Adrenal gland (tissue), 12 donors: Measurements from ENCODE around the gene OR2W1. TPM values are rescaled to one million over a fixed set of nuclear protein-coding genes. Genes with fewer than 3 reads are reported as not detected.

ENCODE experiments used
- DNase-seq, 7 donors: peaks; one replicate each; pipeline ENCODE4 v3.0.0-alpha.2; 2019 to 2020
- H3K27ac ChIP-seq, 5 donors: fragments of 200-600 bp; sonication (generic) in 4 of 5; 1 replicate in 3 of 5; 2 replicates in 2 of 5; pipeline versions ENCODE4 v1.5.1 to v1.8.0; 2016 to 2020; ENCODE audit warnings: mild to moderate bottlenecking in 1 of 5
- H3K27me3 ChIP-seq: fragments of 200-600 bp; 2 replicates; pipeline ENCODE4 v1.8.0; 2021
- H3K36me3 ChIP-seq, 2 donors: fragments of 200-600 bp; replicated peaks in 1 of 2; 1 replicate in 1 of 2; 2 replicates in 1 of 2; pipeline versions ENCODE4 v1.5.1 to v1.8.0; 2018 to 2022
- H3K4me1 ChIP-seq, 2 donors: fragments of 200-600 bp; replicated peaks in 1 of 2; 1 replicate in 1 of 2; 2 replicates in 1 of 2; pipeline versions ENCODE4 v1.5.1 to v1.8.0; 2018 to 2021
- H3K4me3 ChIP-seq, 4 donors: fragments of 200-600 bp; sonication (generic) in 3 of 4; one replicate each; pipeline ENCODE4 v1.5.1; 2016 to 2018
- H3K9me3 ChIP-seq, 3 donors: fragments of 200-600 bp; sonication (generic) in 1 of 3; replicated peaks in 1 of 3; 1 replicate in 2 of 3; 2 replicates in 1 of 3; pipeline versions ENCODE4 v1.5.1 to v1.8.0; 2016 to 2021
- POLR2A ChIP-seq, 2 donors: fragments of 450-650 bp; IDR thresholded peaks; one replicate each; pipeline ENCODE4 v1.6.1; 2017; ENCODE audit warnings: antibody characterized with exemption in 2 of 2, mild to moderate bottlenecking in 2 of 2, moderate library complexity in 1 of 2
- WGBS, 4 donors: extraction: QIAGEN DNeasy Blood & Tissue Kit in 2 of 4; methylation state at CpG; one replicate each; pipeline versions ENCODE4 v1.1.5 to v1.1.7; 2013 to 2017; 5-methylcytosine and 5-hydroxymethylcytosine counted together
- intact Hi-C, 2 donors: fragments of 100-400 bp; cut with DNase I; formaldehyde crosslinking; loops; one replicate each; pipeline versions ENCODE4 v1.14.1 to v1.15.0; 2022 to 2023
- polyA plus RNA-seq, 3 donors: library from polyadenylated mRNA; stranded (reverse); fragments of 200-250 nt in 2 of 3; fragments of 350-450 nt in 1 of 3; fragmentation: Illumina TruSeq in 1 of 3; extraction: RNeasy Lipid Tissue Mini Kit (QIAGEN cat#74804) in 1 of 3; gene quantifications; one replicate each; pipeline ENCODE4 v1.2.3, GENCODE V29; 2013 to 2014
- total RNA-seq, 9 donors: library from RNA; depleted of rRNA in 4 of 9; stranded (reverse); fragments of >200 nt in 4 of 9; fragments of 120-200 nt in 1 of 9; fragmentation: NEBNext Ultra II Directional in 1 of 9; extraction: Animal tissue kit (Norgen Biotek cat#: 25700) in 1 of 9; gene quantifications; one replicate each; pipeline versions ENCODE4 v1.1.0 to v1.2.4, GENCODE V29; 2013 to 2023
- TF ChIP-seq, protein P1 (sequence below), 6 experiments: fragments of 450-650 bp in 4 of 6; fragments of 200-600 bp in 2 of 6; sonication (generic) in 1 of 6; IDR thresholded peaks; 1 replicate in 5 of 6; 2 replicates in 1 of 6; pipeline versions ENCODE4 v1.5.1 to v1.8.0; 2016 to 2021; ENCODE audit warnings: antibody characterized with exemption in 6 of 6, mild to moderate bottlenecking in 2 of 6, moderate library complexity in 1 of 6
- donor health status: healthy with polysubstance abuse.
- donor health status: Bipolar disorder and iron deficiency.
- donor health status: DM: yes; HTN: yes; CAD: no.
- donor health status: DM: no; HTN: no; CAD: no.
- donor health status: DM: no; HTN: no; CAD: no.
- donor health status: DM: yes; HTN: yes; CAD: no.

The OR2W1 gene
- total and polyA plus RNA-seq, 12 donors, result not detected

DNA sequence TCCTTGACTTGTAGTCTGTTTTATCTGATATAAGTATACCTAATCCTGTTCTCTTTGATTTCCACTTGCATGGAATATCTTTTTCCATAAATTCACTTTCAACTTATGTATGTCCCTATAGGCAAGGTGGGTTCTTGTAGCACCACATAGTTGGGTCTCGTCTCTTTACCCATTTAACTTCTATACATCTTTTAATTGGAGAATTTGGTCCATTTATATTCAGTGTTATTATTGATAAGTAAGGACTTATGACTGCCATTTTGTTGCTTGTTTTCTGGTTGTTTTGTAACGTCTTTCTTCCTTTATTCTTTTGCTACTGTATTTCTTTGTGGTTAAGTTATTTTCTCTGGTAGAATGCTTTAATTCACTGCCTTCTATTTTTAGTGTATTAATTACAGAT, 25.3 kb downstream of the OR2W1 start:
- DNase-seq, result no peak
- intact Hi-C loops, result loop anchor here (5.0 to 10.0 kb wide), 3 partner anchors 182 to 335 kb away; no protein-coding TSS in a partner anchor
- 59 to 65% (median 61%) methylated on average over 2 of the region's 2 CpGs for WGBS, 4 donors
- TF ChIP-seq POLR2A (IDR thresholded peaks at IDR 0.05), result no peak
- TF ChIP-seq, protein P1, sequence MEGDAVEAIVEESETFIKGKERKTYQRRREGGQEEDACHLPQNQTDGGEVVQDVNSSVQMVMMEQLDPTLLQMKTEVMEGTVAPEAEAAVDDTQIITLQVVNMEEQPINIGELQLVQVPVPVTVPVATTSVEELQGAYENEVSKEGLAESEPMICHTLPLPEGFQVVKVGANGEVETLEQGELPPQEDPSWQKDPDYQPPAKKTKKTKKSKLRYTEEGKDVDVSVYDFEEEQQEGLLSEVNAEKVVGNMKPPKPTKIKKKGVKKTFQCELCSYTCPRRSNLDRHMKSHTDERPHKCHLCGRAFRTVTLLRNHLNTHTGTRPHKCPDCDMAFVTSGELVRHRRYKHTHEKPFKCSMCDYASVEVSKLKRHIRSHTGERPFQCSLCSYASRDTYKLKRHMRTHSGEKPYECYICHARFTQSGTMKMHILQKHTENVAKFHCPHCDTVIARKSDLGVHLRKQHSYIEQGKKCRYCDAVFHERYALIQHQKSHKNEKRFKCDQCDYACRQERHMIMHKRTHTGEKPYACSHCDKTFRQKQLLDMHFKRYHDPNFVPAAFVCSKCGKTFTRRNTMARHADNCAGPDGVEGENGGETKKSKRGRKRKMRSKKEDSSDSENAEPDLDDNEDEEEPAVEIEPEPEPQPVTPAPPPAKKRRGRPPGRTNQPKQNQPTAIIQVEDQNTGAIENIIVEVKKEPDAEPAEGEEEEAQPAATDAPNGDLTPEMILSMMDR (IDR thresholded peaks at IDR 0.05), result no peak
- Histone ChIP-seq H3K4me3 (no peak overlapping the region), H3K27me3 (peaks cover 19% of the 10 kb centered on the region), H3K9me3 (no peaks in the 10 kb centered on the region), H3K27ac (no peak overlapping the region), H3K4me1 (no peaks in the 10 kb centered on the region), H3K36me3 (no peaks in the 10 kb centered on the region)

DNA sequence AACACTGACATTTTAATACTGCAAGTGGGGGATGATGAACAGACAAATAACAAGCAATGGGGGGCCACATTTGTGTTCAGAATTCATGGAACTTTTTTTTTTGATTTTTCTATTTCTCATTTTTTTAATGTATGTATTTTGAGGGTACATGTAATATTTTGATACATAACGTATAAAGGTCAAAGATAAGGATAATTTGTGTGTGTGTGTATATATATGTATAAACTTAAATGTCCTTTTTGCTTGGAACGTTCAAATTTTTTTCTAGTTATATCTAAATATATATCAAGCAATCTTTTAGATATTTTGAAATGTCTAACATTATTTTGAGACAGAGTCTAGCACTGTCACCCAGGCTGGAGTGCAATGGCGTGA, 27.6 kb downstream of the OR2W1 start:
- no peak for TF ChIP-seq POLR2A (IDR thresholded peaks at IDR 0.05)
- TF ChIP-seq, protein P1 (IDR thresholded peaks at IDR 0.05), result peak in 1 of 6 experiments; percentile 3
- WGBS, 4 donors, result 28 to 36% (median 32%) methylated on average over 3 of the region's 3 CpGs
- Histone ChIP-seq H3K4me1 (no peaks in the 10 kb centered on the region), H3K27ac (no peak overlapping the region), H3K9me3 (no peaks in the 10 kb centered on the region), H3K27me3 (peaks cover 19% of the 10 kb centered on the region), H3K4me3 (no peak overlapping the region), H3K36me3 (no peaks in the 10 kb centered on the region)
- intact Hi-C loops, result loop anchor here (2.0 to 10.0 kb wide), 4 partner anchors 180 to 333 kb away; no protein-coding TSS in a partner anchor
- no peak for DNase-seq

DNA sequence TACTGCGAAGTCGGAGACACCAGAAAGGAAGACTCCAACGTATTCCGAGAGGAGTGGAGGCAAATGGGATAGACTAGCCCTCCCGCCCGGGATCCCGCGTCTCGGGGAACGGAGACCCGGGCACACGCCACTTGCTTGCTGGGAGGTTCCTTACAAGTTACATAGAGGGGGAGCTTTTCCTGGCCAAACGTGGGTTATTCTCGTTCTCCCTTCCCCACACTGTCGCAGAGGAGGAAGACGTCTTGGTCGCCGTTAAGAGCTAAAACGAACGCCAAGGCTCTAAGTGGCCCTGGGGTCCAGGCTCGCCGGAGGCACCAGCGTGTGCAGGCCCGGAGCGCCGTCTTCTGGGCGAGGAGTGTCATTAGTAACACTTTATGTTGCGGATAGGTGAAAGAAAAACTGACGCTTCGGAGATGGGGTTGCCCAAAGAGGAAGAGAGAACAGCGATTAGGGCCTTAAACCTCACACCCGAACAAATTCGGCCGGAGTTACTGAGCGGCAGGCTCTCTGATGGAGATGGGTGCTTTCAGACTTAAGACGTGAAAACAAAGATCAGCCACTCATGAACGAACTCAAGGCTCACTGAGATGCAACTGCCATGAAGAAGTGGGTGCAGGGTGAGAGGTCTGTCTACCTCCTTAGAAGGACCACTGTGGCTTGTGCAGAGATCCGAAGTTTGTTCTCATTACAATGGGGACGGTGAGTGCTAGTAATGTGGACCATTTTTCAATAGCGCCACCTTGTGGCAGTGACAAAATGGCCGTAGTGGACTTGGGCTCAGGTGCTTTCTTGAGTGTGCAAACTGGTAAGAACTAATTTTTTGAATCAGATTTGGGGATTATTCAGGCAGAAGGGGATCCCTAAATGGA, 28.2 kb downstream of the OR2W1 start:
- 0 to 1% (median 1%) methylated on average over 41 of the region's 41 CpGs for WGBS, 4 donors
- no peak overlapping the region for H3K27ac ChIP-seq
- H3K9me3 ChIP-seq, result no peaks in the 10 kb centered on the region
- H3K4me3 ChIP-seq, result peak overlapping the region in 2 of 4 donors; percentile 17 to 52
- DNase-seq, result peak; percentile 56 to 92 (median 80)
- TF ChIP-seq, protein P1 (IDR thresholded peaks at IDR 0.05), result peak; percentile 75 to 86 (median 80)
- no peak for TF ChIP-seq POLR2A (IDR thresholded peaks at IDR 0.05)
- H3K4me1 ChIP-seq, result no peaks in the 10 kb centered on the region
- peaks cover 19% of the 10 kb centered on the region for H3K27me3 ChIP-seq
- no peaks in the 10 kb centered on the region for H3K36me3 ChIP-seq
- intact Hi-C loops, result loop anchor here (2.0 to 10.0 kb wide), 4 partner anchors 179 to 332 kb away; no protein-coding TSS in a partner anchor

DNA sequence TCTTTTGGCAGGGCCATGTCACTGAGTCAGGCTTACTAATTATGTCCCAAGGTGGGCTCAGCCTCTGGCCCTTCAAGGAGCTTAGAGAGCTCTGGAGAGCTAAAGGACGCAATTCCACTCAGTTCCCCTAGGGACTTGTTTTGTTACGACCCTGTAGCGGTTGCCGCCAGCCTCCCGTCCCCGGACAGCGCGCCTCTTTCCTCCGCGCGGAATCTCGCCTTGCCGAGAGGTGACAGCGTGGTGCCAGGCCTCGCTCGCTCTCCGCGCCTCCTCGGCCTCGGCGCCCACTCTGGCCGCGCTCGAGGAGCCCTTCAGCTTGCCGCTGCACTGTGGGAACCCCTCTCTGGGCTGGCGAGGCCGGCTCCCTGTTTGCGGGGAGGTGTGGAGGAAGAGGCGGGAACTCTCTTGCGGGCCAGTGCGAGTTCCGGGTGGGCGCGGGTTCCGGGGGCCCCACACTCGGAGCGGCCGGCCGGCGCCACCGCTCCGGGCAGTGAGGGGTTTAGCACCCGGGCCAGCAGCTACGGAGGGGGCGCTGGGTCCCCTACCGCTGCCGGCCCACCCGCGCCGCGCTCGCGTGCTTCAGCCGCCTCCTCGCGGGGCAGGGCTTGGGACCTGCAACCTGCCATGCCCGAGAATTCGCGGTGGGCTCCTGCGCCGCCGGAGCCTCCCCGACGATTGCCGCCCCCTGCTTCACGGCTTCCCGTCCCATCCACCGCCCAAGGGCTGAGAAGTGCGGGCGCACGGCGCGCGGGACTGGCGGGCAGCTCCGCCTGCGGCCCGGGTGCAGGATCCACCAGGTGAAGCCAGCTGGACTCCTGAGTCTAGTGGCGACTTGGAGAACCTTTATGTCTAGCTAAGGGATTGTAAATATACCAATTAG, 30.0 kb downstream of the OR2W1 start:
- no peaks in the 10 kb centered on the region for H3K9me3 ChIP-seq
- no peaks in the 10 kb centered on the region for H3K4me1 ChIP-seq
- TF ChIP-seq, protein P1 (IDR thresholded peaks at IDR 0.05), result no peak
- TF ChIP-seq POLR2A (IDR thresholded peaks at IDR 0.05), result no peak
- intact Hi-C loops, result loop anchor here (5.0 to 10.0 kb wide), 3 partner anchors 178 to 330 kb away; no protein-coding TSS in a partner anchor
- no peak overlapping the region for H3K27ac ChIP-seq
- H3K4me3 ChIP-seq, result peak overlapping the region in 1 of 4 donors; percentile 17
- no peaks in the 10 kb centered on the region for H3K36me3 ChIP-seq
- WGBS, 4 donors, result 36 to 63% (median 44%) methylated on average over 15 to 79 of the region's 79 CpGs
- H3K27me3 ChIP-seq, result peaks cover 19% of the 10 kb centered on the region
- DNase-seq, result no peak
